Choroid plexus epithelial cell (primary cell): ENCODE results near the gene SIX5.
"Not testable (repeated sequence)": the region's sequence is repeated elsewhere in the genome, so short reads cannot be mapped to it uniquely, and the experiment has no call there.

Experiments
- DNase-seq: peaks from one replicate; pipeline ENCODE4 v3.0.0-alpha.2; 2010; ENCODE audit warnings: low read depth
- H3K4me3 ChIP-seq: 2 replicates; pipeline ENCODE4 v1.5.1; 2011; ENCODE audit warnings: low read depth, mild to moderate bottlenecking, control low read depth, low read length, moderate library complexity
- TF ChIP-seq, protein P1 (sequence below): conservative IDR thresholded peaks from 2 replicates; pipeline ENCODE4 v1.5.1; 2011; ENCODE audit warnings: low read depth, mild to moderate bottlenecking, control low read depth, inconsistent platforms, low read length, moderate library complexity

The SIX5 gene

DNA sequence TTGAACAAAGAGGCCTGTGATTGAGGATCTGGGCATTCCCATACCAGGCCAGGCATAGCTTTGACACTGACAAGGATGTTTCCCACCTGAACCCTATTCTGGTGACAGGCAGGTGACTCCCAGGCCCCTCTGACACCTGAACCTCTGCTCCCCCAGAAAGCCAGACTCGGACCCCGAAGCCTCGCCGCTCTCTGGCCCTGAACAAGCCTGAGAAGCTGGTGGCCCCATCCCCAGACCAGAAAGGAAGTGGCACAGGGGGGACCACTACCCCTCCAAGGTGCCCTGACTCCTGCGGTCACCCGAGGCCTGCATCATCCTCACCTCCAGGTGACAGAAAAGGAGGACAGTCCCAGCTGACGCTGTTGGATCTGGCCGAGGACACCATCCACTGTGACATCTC lies 14.7 kb downstream of the SIX5 start:
- H3K4me3 ChIP-seq, result no peak overlapping the region
- TF ChIP-seq, protein P1, sequence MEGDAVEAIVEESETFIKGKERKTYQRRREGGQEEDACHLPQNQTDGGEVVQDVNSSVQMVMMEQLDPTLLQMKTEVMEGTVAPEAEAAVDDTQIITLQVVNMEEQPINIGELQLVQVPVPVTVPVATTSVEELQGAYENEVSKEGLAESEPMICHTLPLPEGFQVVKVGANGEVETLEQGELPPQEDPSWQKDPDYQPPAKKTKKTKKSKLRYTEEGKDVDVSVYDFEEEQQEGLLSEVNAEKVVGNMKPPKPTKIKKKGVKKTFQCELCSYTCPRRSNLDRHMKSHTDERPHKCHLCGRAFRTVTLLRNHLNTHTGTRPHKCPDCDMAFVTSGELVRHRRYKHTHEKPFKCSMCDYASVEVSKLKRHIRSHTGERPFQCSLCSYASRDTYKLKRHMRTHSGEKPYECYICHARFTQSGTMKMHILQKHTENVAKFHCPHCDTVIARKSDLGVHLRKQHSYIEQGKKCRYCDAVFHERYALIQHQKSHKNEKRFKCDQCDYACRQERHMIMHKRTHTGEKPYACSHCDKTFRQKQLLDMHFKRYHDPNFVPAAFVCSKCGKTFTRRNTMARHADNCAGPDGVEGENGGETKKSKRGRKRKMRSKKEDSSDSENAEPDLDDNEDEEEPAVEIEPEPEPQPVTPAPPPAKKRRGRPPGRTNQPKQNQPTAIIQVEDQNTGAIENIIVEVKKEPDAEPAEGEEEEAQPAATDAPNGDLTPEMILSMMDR, result no peak
- no peak for DNase-seq

DNA sequence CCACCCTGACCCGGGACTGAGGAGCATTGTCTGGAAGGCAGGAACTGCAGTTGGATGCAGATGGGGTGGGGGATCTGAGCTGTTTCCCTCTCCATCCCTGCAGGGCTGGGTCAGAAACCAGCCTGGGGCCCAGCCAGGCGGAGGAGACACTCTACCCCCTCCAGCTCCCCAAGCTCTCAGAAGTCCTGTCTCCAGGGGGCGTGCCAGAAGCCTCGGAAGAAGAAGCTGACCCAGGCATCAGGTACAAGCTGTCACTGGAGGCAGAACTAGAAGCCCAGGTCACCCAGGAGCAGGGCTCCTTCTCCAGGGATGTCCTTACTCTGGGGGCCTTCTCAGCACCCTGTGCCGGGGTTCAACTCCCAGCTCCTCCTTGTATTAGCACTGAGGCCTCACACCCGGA lies 15.5 kb downstream of the SIX5 start:
- no peak for DNase-seq
- no peak overlapping the region for H3K4me3 ChIP-seq
- TF ChIP-seq, protein P1, result peak; percentile 35

DNA sequence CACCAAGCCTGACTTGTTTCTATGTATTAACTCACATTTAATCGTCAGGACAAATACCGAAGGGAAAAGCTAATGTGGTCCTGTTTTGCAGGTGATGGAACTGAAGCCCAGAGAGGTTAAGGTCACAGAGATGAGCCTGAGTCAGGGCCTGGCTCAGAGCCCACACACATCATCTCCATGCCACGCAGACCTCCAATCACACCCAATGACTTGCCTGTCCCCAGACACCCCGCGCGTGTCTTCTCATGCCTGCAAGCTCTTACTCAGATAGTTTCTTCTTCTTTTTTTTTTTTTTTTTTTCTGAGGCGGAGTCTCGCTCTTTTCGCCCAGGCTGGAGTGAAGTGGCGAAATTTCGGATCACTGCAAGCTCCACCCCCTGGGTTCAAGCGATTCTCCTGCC lies 16.4 kb downstream of the SIX5 start:
- no peak for DNase-seq
- no peak overlapping the region for H3K4me3 ChIP-seq
- TF ChIP-seq, protein P1, result no peak

DNA sequence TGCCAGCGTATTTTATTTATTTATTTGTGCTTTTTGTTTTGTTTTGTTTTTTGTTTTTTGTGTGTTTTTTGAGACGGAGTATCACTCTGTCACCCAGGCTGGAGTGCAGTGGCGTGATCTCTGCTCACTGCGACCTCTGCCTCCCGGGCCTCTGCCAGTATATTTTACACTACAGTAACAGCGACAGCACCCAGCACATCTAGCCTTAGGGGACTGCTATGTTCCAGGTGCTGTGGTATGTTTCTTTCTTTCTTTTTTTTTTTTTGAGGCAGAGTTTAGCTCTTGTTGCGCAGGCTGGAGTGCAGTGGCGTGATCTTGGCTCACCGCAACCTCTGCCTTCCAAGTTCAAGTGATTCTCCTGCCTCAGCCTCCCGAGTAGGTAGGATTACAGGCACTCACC lies 17.6 kb downstream of the SIX5 start:
- H3K4me3 ChIP-seq, DNase-seq: not testable (repeated sequence)

DNA sequence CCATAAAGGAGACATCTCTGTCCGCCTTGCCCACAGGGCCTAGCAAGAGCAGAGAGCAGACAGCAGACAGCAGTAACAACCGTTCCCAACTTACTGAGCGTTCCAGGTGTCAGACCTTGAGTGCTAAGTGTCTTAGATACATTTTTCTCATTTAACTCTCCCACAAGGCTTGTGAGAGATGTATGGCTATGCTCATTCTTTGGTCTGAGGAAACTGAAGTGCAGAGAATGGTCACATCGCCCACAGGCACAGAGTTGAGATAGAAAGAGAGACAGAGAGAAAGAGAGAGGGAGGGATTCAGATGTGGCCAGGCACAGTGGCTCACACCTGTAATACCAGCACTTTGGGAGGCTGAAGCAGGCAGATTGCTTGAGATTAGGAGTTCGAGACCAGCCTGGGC lies 21.5 kb downstream of the SIX5 start:
- TF ChIP-seq, protein P1, result no peak
- no peak overlapping the region for H3K4me3 ChIP-seq
- DNase-seq, result no peak

DNA sequence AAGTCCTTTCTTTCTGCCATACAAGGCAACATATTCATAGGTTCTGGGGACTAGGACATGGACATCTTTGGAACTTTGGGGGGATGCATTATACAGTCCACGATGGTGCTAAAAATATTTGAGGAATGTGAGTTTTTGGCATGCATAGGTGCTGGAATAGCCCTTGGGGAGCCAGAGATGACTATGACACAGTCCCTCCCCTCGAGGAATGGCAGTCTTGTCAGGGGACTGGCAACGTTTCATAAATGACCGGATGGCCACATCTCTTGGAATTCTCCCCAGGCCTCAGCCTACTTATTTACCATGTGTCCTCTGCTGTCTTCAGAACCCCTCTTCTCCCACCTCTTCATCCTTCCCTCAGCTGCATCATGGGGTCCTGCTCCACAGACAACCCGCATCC lies 22.2 kb downstream of the SIX5 start:
- H3K4me3 ChIP-seq, result no peak overlapping the region
- TF ChIP-seq, protein P1, result no peak
- no peak for DNase-seq

DNA sequence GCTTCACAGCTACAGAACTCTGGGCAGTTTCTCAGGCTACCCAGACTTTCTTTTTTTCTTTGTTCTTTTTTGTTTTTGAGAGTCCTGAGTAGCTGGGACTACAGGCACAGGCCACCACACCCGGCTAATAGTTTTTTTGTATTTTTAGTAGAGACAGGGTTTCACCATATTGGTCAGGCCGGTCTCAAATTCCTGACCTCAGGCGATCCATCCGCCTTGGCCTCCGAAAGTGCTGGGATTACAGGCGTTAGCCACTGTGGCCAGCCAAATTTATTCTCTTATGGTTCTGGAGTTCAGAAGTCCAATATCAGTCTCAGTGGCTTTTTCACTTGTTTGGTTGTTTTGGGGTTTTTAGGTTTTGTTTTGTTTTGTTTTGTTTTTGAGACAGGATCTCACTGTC lies 23.4 kb downstream of the SIX5 start:
- TF ChIP-seq, protein P1, result no peak
- DNase-seq, result no peak
- no peak overlapping the region for H3K4me3 ChIP-seq

DNA sequence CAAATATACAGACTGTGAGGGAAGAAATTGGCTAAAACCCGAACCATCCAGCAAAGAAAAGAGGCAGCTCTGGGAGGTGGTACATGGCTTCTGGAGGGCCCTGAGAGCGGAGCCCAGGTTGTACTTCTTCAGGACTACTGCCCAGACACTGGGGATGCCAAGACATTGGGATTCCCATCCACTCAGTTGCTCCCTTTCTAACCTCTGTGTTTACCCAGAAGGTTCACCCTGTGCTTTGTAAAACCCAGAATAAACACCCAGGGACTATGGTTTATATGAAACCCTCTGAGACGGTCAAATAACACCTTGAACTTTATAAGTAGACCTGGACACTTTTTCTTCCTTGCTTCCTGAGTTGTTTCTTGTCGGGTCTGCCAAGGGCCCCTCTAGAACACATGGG lies 26.1 kb downstream of the SIX5 start:
- H3K4me3 ChIP-seq, result no peak overlapping the region
- TF ChIP-seq, protein P1, result no peak
- no peak for DNase-seq
